Common myeloid progenitor, CD34-positive (primary cell): Measurements from ENCODE around the gene CST4.
"Not testable (repeated sequence)": the region's sequence is repeated elsewhere in the genome, so short reads cannot be mapped to it uniquely, and the experiment has no call there.

Experiments
- CTCF ChIA-PET: fragments of 350-600 bp; sonication (Branson Sonifier 250); formaldehyde crosslinking; loops from one replicate; lab custom pipeline; 2021; ENCODE audit warnings: antibody characterized with exemption; lab: Charles Lee
- POLR2A ChIA-PET: fragments of 350-600 bp; sonication (Branson Sonifier 250); formaldehyde crosslinking; loops from one replicate; lab custom pipeline; 2021; ENCODE audit warnings: antibody characterized with exemption; lab: Charles Lee
- DNase-seq, 3 donors: peaks; one replicate each; pipeline versions ENCODE4 v3.0.0 to v3.0.0-alpha.2; 2013
- H3K27ac ChIP-seq, 2 experiments: 1 replicate in 1 of 2; 2 replicates in 1 of 2; pipeline ENCODE4 v1.7.0; 2013; ENCODE audit warnings: inconsistent platforms in 2 of 2, low read length in 2 of 2, mild to moderate bottlenecking in 2 of 2, low read depth in 1 of 2, moderate library complexity in 1 of 2; ENCODE audit not compliant: severe bottlenecking in 2 of 2, insufficient read depth in 1 of 2, poor library complexity in 1 of 2
- H3K27me3 ChIP-seq, 5 experiments: replicated peaks in 2 of 5; 1 replicate in 3 of 5; 2 replicates in 2 of 5; pipeline versions ENCODE4 v1.6.1 to v1.7.0; 2013; ENCODE audit warnings: low read length in 4 of 5, mild to moderate bottlenecking in 2 of 5, moderate library complexity in 2 of 5, inconsistent platforms in 1 of 5; ENCODE audit not compliant: insufficient read depth in 5 of 5, control insufficient read depth in 4 of 5
- H3K36me3 ChIP-seq, 4 experiments: 1 replicate in 2 of 4; 2 replicates in 2 of 4; pipeline versions ENCODE4 v1.6.1 to v1.7.0; 2013; ENCODE audit warnings: low read length in 3 of 4, control low read depth in 1 of 4, mild to moderate bottlenecking in 1 of 4; ENCODE audit not compliant: control insufficient read depth in 4 of 4, insufficient read depth in 4 of 4
- H3K4me1 ChIP-seq, 4 experiments: 1 replicate in 3 of 4; 2 replicates in 1 of 4; pipeline versions ENCODE4 v1.6.1 to v1.7.1; 2013; ENCODE audit warnings: low read length in 3 of 4, mild to moderate bottlenecking in 3 of 4, control low read depth in 1 of 4, inconsistent platforms in 1 of 4, moderate library complexity in 1 of 4; ENCODE audit not compliant: control insufficient read depth in 4 of 4, insufficient read depth in 4 of 4; ENCODE audit errors: control extremely low read depth in 1 of 4
- H3K4me3 ChIP-seq, 7 experiments: 1 replicate in 4 of 7; 2 replicates in 3 of 7; pipeline versions ENCODE4 v1.5.1 to v1.7.0; 2013; ENCODE audit warnings: mild to moderate bottlenecking in 7 of 7, low read length in 6 of 7, moderate library complexity in 6 of 7, inconsistent platforms in 2 of 7, low read depth in 2 of 7, control low read depth in 1 of 7; ENCODE audit not compliant: insufficient read depth in 4 of 7, control insufficient read depth in 1 of 7; ENCODE audit errors: extremely low read depth in 1 of 7
- H3K9me3 ChIP-seq, 5 experiments: 1 replicate in 4 of 5; 2 replicates in 1 of 5; pipeline versions ENCODE4 v1.6.1 to v1.7.1; 2013; ENCODE audit warnings: low read length in 4 of 5, mild to moderate bottlenecking in 2 of 5, inconsistent platforms in 1 of 5, low read depth in 1 of 5, moderate library complexity in 1 of 5; ENCODE audit not compliant: control insufficient read depth in 4 of 5, insufficient read depth in 2 of 5; ENCODE audit errors: control extremely low read depth in 1 of 5
- WGBS: methylation state at CpG from one replicate; pipeline ENCODE4 v1.1.5; 2013; ENCODE audit not compliant: insufficient coverage; 5-methylcytosine and 5-hydroxymethylcytosine counted together

The CST4 gene

DNA sequence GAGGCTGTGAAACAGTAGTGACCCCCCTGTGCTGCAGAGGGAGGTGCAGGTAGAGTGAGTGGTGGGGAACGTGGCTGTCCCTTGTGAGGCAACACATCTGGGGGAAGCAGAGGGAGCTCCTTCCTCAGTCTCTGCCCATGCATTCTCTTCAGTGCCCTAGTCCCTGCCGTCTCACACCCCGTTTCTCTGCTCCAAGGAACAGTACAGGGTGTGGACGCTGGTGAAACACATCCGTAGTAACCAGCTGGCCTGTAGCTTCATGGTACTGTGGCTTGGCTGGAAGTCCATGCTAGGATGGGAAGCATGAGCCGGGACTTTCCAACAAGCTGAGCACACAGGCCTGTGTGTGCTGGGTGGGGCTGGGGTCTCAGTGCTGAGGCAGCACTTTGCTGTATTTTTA, 25.7 kb downstream of the CST4 start:
- 96% methylated on average over 6 of the region's 6 CpGs for WGBS
- Histone ChIP-seq H3K9me3 (no peaks in the 10 kb centered on the region), H3K27me3 (no peaks in the 10 kb centered on the region), H3K4me3 (no peak overlapping the region), H3K27ac (no peak overlapping the region), H3K4me1 (peaks cover 0 to 2% (median 0%) of the 10 kb centered on the region in 4 experiments), H3K36me3 (no peaks in the 10 kb centered on the region)
- no peak for DNase-seq
- POLR2A ChIA-PET: no interaction called here
- CTCF ChIA-PET: interaction anchor here (1.0 to 1.2 kb wide), 2 partner anchors 16 to 220 kb away, joined by 3 to 4 read pairs; no protein-coding TSS in a partner anchor

DNA sequence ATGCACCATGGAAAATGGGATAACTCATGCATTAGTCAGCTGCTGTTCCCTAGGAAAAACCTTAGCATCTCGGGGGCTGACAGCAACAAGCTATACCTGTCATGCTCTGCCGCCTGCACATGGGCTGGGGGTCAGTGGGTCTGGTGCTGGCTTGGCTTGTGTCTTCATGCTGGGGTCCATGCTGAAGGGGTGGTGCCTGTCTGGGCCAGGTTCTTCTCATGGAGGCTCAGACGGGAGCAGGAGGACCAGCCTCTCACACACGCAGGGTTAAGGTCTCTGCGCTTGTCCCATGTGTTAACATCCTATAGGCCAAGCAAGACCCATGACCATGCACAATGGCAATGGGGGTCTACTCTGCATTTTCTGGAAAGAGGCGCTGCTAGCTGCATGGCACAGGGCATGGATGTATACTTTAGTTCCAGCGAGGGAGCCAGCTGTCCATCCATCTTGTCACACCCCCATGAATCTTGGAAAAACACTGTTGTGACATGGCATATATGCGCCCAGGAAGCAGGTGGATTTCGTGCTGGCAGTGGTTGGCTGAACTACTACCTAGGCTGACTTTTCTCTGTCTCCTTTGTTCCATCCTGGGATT, 26.5 kb downstream of the CST4 start:
- 100% methylated on average over 9 of the region's 9 CpGs for WGBS

GRCh38 chr20:23661002-23661429, 27.8 kb downstream of the CST4 start:
- ChIA-PET POLR2A (no interaction called here), CTCF (interaction anchor here (1.5 kb wide), 1 partner anchor 8 kb away, joined by 6 read pairs; no protein-coding TSS in a partner anchor)

More for the DNA sequence above, 26.5 kb downstream of the CST4 start:
- Histone ChIP-seq H3K9me3 (no peaks in the 10 kb centered on the region), H3K27ac (no peak overlapping the region), H3K4me1 (peaks cover 0 to 2% (median 0%) of the 10 kb centered on the region in 4 experiments), H3K36me3 (no peaks in the 10 kb centered on the region), H3K27me3 (no peaks in the 10 kb centered on the region), H3K4me3 (no peak overlapping the region)
- ChIA-PET CTCF (interaction anchor here (1.0 to 1.2 kb wide), 2 partner anchors 17 to 219 kb away, joined by 3 to 4 read pairs; no protein-coding TSS in a partner anchor), POLR2A (no interaction called here)
- no peak for DNase-seq

DNA sequence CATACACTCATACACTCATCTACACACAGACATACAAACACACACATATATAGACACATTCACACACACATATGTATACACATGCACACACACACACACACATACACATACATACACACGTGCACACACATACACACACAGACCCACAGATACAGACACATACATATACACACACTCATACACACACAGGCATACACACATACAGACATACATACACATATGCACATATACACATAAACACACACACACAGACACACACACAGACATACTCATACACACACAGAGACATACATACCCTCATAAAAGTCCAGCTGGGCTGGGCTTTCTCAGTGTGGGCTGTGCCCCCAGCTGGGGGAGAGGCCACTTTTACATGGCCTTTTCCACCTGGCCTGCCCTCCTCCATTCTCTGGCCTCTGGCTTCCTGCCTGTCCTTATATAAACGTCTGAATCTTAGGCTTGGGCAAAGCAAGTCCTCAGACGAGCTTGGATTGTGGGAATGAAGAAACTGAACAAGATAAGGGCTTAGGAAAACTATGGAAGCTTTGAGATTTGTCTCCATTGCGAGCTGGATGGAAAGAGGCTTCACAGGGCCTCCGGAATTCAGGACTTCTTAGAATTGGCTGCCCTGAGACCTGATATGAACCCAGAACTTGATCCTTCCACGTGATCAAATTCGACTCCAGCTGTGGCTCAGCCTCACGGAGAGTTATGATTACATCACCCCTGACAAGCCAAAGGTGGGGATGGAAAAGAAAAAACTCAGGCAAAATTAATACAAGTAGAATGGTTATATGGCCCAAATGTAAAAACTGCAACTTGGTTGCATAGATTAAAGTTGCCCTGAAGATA, 28.6 kb downstream of the CST4 start:
- no peaks in the 10 kb centered on the region for H3K36me3 ChIP-seq
- DNase-seq: no peak
- 96% methylated on average over 6 of the region's 8 CpGs for WGBS

More at GRCh38 chr20:23661002-23661429, 27.8 kb downstream of the CST4 start:
- Histone ChIP-seq H3K27ac (no peak overlapping the region), H3K9me3 (no peaks in the 10 kb centered on the region), H3K4me1 (peaks cover 0 to 4% (median 3%) of the 10 kb centered on the region in 4 experiments), H3K4me3 (no peak overlapping the region), H3K27me3 (no peaks in the 10 kb centered on the region), H3K36me3 (no peaks in the 10 kb centered on the region)
- 91% methylated on average over 6 of the region's 6 CpGs for WGBS
- no peak for DNase-seq

DNA sequence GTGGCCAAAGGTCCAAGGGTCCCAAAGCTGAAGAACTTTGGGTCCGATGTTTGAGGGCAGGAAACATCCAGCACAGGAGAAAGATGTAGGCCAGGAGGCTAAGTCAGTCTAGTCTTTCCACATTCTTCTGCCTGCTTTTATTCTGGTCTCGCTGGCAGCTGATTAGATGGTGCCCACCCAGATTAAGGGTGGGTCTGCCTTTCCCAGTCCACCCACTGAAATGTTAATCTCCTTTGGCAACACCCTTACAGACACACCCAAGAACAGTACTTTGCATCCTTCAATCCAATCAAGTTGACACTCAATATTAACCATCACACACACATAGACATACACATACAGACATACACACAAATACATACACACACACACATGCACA, 29.2 kb downstream of the CST4 start:
- H3K9me3 ChIP-seq, H3K36me3 ChIP-seq, H3K4me3 ChIP-seq, H3K27me3 ChIP-seq, POLR2A ChIA-PET, DNase-seq, H3K27ac ChIP-seq: not testable (repeated sequence)
- CTCF ChIA-PET: interaction anchor here (1.5 kb wide), 1 partner anchor 9 kb away, joined by 6 read pairs; no protein-coding TSS in a partner anchor
- WGBS: 94% methylated on average over 2 of the region's 2 CpGs
- H3K4me1 ChIP-seq: peaks cover 0 to 18% (median 16%) of the 10 kb centered on the region in 4 experiments

More for the DNA sequence above, 28.6 kb downstream of the CST4 start:
- H3K9me3 ChIP-seq: no peaks in the 10 kb centered on the region
- CTCF ChIA-PET: interaction anchor here (1.5 kb wide), 1 partner anchor 9 kb away, joined by 6 read pairs; no protein-coding TSS in a partner anchor
- H3K4me3 ChIP-seq: no peak overlapping the region
- no peaks in the 10 kb centered on the region for H3K27me3 ChIP-seq
- H3K4me1 ChIP-seq: peaks cover 0 to 12% (median 11%) of the 10 kb centered on the region in 4 experiments
- POLR2A ChIA-PET: no interaction called here
- no peak overlapping the region for H3K27ac ChIP-seq

DNA sequence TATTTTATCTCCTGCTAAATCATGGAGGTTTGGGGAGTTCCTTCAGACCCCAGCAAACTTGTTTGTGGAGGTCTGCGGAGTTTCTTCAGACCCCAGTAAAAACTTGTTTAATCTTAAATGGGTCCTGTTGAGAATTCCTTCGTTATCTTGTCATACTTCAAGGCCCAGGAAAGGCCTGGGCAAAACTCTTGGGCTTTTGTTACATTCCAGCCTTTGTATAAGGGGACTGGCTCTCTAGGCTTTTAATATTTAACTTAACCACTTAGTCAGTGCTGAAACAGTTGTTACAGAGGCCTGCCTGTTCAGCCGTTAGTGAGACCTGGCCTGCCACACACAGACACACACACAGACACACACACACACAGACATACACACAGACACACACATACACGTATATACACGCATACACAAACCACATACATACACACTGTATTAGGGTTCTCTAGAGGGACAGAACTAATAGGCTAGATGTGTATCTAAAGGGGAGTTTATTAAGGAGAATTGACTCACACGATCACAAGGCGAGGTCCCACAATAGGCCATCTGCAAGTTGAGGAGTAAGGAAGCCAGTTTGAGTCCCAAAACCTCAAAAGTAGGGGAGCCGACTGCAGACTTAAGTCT, 29.7 kb downstream of the CST4 start:
- DNase-seq: no peak
- H3K27me3 ChIP-seq: no peaks in the 10 kb centered on the region
- CTCF ChIA-PET: interaction anchor here (1.5 kb wide), 1 partner anchor 10 kb away, joined by 6 read pairs; no protein-coding TSS in a partner anchor
- WGBS: 92% methylated on average over 5 of the region's 8 CpGs
- peaks cover 0 to 23% (median 20%) of the 10 kb centered on the region in 4 experiments for H3K4me1 ChIP-seq
- POLR2A ChIA-PET: no interaction called here
- no peak overlapping the region for H3K27ac ChIP-seq
- no peaks in the 10 kb centered on the region for H3K9me3 ChIP-seq
- no peaks in the 10 kb centered on the region for H3K36me3 ChIP-seq
- H3K4me3 ChIP-seq: no peak overlapping the region
